ENCODE results near the gene CCNJ. TPM values are rescaled to one million over a fixed set of nuclear protein-coding genes. Genes with fewer than 3 reads are reported as not detected.
A peak's percentile ranks its signal among the peaks of the same experiment; 100 is the strongest.

CCNJ gene
- total and polyA plus RNA-seq, 2 of the 13 experiments (the other 11 are each of a cell fraction or from before 2014, with no cell fraction given): 14.1 to 21.5 TPM

DNA sequence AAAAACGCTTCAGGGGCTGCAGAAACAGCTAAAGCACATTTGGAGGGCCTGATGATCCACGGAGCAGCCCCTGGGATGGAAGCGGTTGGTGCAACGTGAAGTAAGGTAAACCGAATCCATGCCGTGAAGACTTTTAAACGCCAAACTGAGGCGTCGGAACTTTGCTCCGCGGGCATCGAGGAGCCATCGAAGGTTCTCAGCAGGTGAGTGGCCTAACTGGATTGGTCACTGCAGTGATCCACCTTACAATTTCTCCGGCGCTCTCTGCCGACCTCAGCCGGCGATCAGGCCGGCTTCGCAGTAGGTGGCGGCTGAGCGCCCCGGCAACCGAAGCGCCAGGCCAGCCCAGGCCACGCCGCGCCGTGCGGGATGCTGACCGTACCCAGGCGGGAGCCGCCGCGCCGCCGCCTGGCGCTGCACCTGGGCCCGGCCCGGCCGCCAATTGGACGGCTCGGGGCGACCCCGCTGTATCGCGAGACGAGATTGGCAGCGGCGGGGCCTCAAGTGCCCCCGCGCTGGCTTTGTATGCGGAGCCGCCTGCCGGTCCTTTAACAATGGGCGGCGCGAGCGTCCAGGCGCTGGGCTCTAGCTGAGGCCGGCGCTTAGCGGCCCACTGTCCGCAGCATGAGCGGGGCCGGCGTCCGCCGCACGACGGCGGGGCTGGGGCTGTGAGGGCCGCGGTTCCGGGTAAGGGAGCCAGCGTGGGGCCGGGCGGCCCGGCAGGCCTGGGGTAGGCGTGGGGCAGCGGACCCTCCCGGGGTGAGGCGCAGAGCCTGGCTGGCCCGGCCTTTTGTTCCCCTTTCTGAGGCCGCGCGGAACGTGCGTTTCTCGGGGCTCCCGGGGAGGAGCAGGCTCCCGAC is at the start of gene CCNJ (continued):
- TF ChIP-seq FOXP1 (IDR thresholded peaks at IDR 0.05) (no peak), FOXP1 (CRISPR knock-in tag; IDR thresholded peaks at IDR 0.05) (no peak), EEA1 (CRISPR knock-in tag; IDR thresholded peaks at IDR 0.05; ENCODE audit: borderline replicate concordance) (peak; percentile 91; the same call in 1 of the 2 replicates), CCAR2 (optimal IDR thresholded peaks at IDR 0.05; ENCODE audit: low read depth, low read length) (no peak), ZBTB42 (CRISPR knock-in tag; IDR thresholded peaks at IDR 0.05) (no peak; the same call in 1 of the 2 replicates), ZNF674 (CRISPR knock-in tag; IDR thresholded peaks at IDR 0.05; ENCODE audit: low read depth) (no peak), ZFP37 (CRISPR knock-in tag; IDR thresholded peaks at IDR 0.05; ENCODE audit: borderline replicate concordance) (no peak), NR2F6 (IDR thresholded peaks at IDR 0.05) (no peak), NR2F6 (CRISPR knock-in tag; IDR thresholded peaks at IDR 0.05) (no peak), RORA (CRISPR knock-in tag; IDR thresholded peaks at IDR 0.05) (no peak)
- TF ChIP-seq, protein P1, sequence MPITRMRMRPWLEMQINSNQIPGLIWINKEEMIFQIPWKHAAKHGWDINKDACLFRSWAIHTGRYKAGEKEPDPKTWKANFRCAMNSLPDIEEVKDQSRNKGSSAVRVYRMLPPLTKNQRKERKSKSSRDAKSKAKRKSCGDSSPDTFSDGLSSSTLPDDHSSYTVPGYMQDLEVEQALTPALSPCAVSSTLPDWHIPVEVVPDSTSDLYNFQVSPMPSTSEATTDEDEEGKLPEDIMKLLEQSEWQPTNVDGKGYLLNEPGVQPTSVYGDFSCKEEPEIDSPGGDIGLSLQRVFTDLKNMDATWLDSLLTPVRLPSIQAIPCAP (CRISPR knock-in tag; IDR thresholded peaks at IDR 0.05; ENCODE audit: low read depth): no peak
- TF ChIP-seq, protein P2, sequence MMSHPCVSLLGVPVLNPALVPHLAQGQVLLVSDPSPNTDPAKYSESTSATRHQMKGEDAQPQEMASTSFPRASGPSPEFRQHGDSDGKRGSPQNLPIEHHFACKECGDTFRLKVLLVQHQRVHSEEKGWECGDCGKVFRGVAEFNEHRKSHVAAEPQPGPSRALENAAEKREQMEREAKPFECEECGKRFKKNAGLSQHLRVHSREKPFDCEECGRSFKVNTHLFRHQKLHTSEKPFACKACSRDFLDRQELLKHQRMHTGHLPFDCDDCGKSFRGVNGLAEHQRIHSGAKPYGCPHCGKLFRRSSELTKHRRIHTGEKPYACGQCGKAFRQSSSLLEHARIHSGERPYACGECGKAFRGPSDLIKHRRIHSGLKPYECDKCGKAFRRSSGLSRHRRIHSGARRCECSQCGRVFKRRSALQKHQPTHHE (CRISPR knock-in tag; IDR thresholded peaks at IDR 0.05; ENCODE audit: borderline replicate concordance): no peak; the same call in 1 of the 2 replicates
- TF ChIP-seq, protein P3, sequence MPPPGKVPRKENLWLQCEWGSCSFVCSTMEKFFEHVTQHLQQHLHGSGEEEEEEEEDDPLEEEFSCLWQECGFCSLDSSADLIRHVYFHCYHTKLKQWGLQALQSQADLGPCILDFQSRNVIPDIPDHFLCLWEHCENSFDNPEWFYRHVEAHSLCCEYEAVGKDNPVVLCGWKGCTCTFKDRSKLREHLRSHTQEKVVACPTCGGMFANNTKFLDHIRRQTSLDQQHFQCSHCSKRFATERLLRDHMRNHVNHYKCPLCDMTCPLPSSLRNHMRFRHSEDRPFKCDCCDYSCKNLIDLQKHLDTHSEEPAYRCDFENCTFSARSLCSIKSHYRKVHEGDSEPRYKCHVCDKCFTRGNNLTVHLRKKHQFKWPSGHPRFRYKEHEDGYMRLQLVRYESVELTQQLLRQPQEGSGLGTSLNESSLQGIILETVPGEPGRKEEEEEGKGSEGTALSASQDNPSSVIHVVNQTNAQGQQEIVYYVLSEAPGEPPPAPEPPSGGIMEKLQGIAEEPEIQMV (CRISPR knock-in tag; IDR thresholded peaks at IDR 0.05; ENCODE audit: low read depth): no peak; the same call in 1 of the 2 replicates
- TF ChIP-seq, protein P4, sequence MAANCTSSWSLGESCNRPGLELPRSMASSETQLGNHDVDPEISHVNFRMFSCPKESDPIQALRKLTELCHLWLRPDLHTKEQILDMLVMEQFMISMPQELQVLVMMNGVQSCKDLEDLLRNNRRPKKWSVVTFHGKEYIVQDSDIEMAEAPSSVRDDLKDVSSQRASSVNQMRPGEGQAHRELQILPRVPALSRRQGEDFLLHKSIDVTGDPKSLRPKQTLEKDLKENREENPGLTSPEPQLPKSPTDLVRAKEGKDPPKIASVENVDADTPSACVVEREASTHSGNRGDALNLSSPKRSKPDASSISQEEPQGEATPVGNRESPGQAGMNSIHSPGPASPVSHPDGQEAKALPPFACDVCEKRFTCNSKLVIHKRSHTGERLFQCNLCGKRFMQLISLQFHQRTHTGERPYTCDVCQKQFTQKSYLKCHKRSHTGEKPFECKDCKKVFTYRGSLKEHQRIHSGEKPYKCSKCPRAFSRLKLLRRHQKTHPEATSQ (CRISPR knock-in tag; IDR thresholded peaks at IDR 0.05; ENCODE audit: borderline replicate concordance): 0 out of 2 replicates have a peak, but pooled peaks have one; percentile 48
- TF ChIP-seq, protein P5, sequence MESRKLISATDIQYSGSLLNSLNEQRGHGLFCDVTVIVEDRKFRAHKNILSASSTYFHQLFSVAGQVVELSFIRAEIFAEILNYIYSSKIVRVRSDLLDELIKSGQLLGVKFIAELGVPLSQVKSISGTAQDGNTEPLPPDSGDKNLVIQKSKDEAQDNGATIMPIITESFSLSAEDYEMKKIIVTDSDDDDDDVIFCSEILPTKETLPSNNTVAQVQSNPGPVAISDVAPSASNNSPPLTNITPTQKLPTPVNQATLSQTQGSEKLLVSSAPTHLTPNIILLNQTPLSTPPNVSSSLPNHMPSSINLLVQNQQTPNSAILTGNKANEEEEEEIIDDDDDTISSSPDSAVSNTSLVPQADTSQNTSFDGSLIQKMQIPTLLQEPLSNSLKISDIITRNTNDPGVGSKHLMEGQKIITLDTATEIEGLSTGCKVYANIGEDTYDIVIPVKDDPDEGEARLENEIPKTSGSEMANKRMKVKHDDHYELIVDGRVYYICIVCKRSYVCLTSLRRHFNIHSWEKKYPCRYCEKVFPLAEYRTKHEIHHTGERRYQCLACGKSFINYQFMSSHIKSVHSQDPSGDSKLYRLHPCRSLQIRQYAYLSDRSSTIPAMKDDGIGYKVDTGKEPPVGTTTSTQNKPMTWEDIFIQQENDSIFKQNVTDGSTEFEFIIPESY (CRISPR knock-in tag; IDR thresholded peaks at IDR 0.05): no peak
- TF ChIP-seq, protein P6, sequence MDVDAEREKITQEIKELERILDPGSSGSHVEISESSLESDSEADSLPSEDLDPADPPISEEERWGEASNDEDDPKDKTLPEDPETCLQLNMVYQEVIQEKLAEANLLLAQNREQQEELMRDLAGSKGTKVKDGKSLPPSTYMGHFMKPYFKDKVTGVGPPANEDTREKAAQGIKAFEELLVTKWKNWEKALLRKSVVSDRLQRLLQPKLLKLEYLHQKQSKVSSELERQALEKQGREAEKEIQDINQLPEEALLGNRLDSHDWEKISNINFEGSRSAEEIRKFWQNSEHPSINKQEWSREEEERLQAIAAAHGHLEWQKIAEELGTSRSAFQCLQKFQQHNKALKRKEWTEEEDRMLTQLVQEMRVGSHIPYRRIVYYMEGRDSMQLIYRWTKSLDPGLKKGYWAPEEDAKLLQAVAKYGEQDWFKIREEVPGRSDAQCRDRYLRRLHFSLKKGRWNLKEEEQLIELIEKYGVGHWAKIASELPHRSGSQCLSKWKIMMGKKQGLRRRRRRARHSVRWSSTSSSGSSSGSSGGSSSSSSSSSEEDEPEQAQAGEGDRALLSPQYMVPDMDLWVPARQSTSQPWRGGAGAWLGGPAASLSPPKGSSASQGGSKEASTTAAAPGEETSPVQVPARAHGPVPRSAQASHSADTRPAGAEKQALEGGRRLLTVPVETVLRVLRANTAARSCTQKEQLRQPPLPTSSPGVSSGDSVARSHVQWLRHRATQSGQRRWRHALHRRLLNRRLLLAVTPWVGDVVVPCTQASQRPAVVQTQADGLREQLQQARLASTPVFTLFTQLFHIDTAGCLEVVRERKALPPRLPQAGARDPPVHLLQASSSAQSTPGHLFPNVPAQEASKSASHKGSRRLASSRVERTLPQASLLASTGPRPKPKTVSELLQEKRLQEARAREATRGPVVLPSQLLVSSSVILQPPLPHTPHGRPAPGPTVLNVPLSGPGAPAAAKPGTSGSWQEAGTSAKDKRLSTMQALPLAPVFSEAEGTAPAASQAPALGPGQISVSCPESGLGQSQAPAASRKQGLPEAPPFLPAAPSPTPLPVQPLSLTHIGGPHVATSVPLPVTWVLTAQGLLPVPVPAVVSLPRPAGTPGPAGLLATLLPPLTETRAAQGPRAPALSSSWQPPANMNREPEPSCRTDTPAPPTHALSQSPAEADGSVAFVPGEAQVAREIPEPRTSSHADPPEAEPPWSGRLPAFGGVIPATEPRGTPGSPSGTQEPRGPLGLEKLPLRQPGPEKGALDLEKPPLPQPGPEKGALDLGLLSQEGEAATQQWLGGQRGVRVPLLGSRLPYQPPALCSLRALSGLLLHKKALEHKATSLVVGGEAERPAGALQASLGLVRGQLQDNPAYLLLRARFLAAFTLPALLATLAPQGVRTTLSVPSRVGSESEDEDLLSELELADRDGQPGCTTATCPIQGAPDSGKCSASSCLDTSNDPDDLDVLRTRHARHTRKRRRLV (CRISPR knock-in tag; IDR thresholded peaks at IDR 0.05): peak; percentile 30; the same call in 1 of the 2 replicates

All from HepG2 (cell line).